Osteoblast (primary cell): ENCODE measurements around the gene ANKRD33. TPM values are rescaled to one million over a fixed set of nuclear protein-coding genes. Genes with fewer than 3 reads are reported as not detected.
A peak's percentile ranks its signal among the peaks of the same experiment; 100 is the strongest.

Experiments
- DNase-seq: peaks from one replicate; pipeline ENCODE4 v3.0.0; 2011; ENCODE audit warnings: low spot score, mixed read lengths; ENCODE audit not compliant: insufficient read length; ENCODE audit errors: missing footprints
- H2AFZ ChIP-seq: 2 replicates; pipeline ENCODE4 v1.6.0; 2011; ENCODE audit warnings: mild to moderate bottlenecking, low read length
- H3K27ac ChIP-seq: 2 replicates; pipeline ENCODE4 v1.5.1; 2011; ENCODE audit warnings: mild to moderate bottlenecking, low read depth, low read length, moderate library complexity
- H3K27me3 ChIP-seq: 2 replicates; pipeline ENCODE4 v1.6.0; 2012; ENCODE audit warnings: mild to moderate bottlenecking, control low read depth, inconsistent platforms, low read length, moderate library complexity; ENCODE audit not compliant: insufficient read depth
- H3K36me3 ChIP-seq: 2 replicates; pipeline ENCODE4 v1.5.1; 2011; ENCODE audit warnings: mild to moderate bottlenecking, low read length, control low read depth, moderate library complexity; ENCODE audit not compliant: insufficient read depth
- H3K4me1 ChIP-seq: 2 replicates; pipeline ENCODE4 v1.5.1; 2011; ENCODE audit warnings: mild to moderate bottlenecking, low read length, control low read depth, moderate library complexity; ENCODE audit not compliant: insufficient read depth
- H3K4me2 ChIP-seq: 2 replicates; pipeline ENCODE4 v1.6.0; 2011; ENCODE audit warnings: mild to moderate bottlenecking, low read length; ENCODE audit not compliant: insufficient read depth
- H3K4me3 ChIP-seq: fragments of 200-600 bp; sonication (generic); 3 replicates; pipeline ENCODE4 v1.5.1; 2012; ENCODE audit warnings: mild to moderate bottlenecking, low read length, inconsistent platforms; ENCODE audit not compliant: insufficient read depth
- H3K79me2 ChIP-seq: 2 replicates; pipeline ENCODE4 v1.6.0; 2012; ENCODE audit warnings: mild to moderate bottlenecking, low read length, control low read depth, inconsistent platforms; ENCODE audit not compliant: insufficient read depth
- H3K9me3 ChIP-seq: 2 replicates; pipeline ENCODE4 v1.5.1; 2011; ENCODE audit warnings: low read depth, low read length, control low read depth
- H4K20me1 ChIP-seq: 2 replicates; pipeline ENCODE4 v1.6.0; 2012; ENCODE audit warnings: mild to moderate bottlenecking, low read length, control low read depth; ENCODE audit not compliant: insufficient read depth
- total RNA-seq: library from RNA; depleted of rRNA; stranded (reverse); fragments of >200 nt; gene quantifications from 2 replicates; pipeline ENCODE4 v1.2.3, GENCODE V29; 2012
- TF ChIP-seq, protein P1 (sequence below): IDR thresholded peaks from 2 replicates; pipeline ENCODE4 v1.5.1; 2011; ENCODE audit warnings: mild to moderate bottlenecking, low read depth, low read length, moderate library complexity; ENCODE audit errors: extremely low read depth

The ANKRD33 gene
- total RNA-seq, 1 donor = not detected

DNA sequence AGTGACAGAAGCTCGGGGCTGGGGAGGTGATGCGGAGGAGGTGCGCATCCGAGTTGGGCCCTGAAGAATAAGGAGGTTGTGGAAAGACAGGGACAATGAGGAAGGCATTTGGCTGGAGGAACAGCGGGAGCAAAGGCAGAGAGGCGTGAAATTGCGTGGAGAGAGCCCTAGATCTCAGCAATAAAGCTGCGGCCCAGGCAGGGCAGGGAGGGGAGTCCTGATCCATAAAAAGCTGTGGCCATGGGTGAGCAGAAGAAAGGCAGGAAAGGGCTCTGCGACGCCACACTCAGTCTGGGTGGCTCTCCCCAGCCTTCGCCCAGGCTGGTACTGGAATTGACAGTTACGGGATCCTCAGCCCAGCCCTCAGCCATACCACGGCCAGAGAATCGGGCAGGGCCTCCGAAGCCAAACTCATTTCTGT is 41.6 kb upstream of the ANKRD33 start:
- peak overlapping the region; percentile 81 for H3K4me2 ChIP-seq
- TF ChIP-seq, protein P1, sequence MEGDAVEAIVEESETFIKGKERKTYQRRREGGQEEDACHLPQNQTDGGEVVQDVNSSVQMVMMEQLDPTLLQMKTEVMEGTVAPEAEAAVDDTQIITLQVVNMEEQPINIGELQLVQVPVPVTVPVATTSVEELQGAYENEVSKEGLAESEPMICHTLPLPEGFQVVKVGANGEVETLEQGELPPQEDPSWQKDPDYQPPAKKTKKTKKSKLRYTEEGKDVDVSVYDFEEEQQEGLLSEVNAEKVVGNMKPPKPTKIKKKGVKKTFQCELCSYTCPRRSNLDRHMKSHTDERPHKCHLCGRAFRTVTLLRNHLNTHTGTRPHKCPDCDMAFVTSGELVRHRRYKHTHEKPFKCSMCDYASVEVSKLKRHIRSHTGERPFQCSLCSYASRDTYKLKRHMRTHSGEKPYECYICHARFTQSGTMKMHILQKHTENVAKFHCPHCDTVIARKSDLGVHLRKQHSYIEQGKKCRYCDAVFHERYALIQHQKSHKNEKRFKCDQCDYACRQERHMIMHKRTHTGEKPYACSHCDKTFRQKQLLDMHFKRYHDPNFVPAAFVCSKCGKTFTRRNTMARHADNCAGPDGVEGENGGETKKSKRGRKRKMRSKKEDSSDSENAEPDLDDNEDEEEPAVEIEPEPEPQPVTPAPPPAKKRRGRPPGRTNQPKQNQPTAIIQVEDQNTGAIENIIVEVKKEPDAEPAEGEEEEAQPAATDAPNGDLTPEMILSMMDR = no peak
- peaks cover 74% of the 10 kb centered on the region for H3K27me3 ChIP-seq

GRCh38 chr12:51846911-51847642 is 40.8 kb upstream of the ANKRD33 start:
- H4K20me1 ChIP-seq = no peaks in the 10 kb centered on the region
- no peak overlapping the region for H3K27ac ChIP-seq
- H3K36me3 ChIP-seq = no peaks in the 10 kb centered on the region
- TF ChIP-seq, protein P1 = no peak
- peaks cover 66% of the 10 kb centered on the region for H3K27me3 ChIP-seq
- H3K4me3 ChIP-seq = peak overlapping the region; percentile 71
- H3K9me3 ChIP-seq = no peaks in the 10 kb centered on the region
- peaks cover 3% of the 10 kb centered on the region for H3K4me1 ChIP-seq
- DNase-seq = peak; percentile 96
- H3K4me2 ChIP-seq = peak overlapping the region; percentile 81
- H3K79me2 ChIP-seq = no peaks in the 10 kb centered on the region
- H2AFZ ChIP-seq = peak overlapping the region; percentile 66

More for the DNA sequence above, 41.6 kb upstream of the ANKRD33 start:
- peak; percentile 80 for DNase-seq
- Histone ChIP-seq H3K4me3 (no peak overlapping the region), H2AFZ (no peak overlapping the region), H3K9me3 (no peaks in the 10 kb centered on the region), H3K36me3 (no peaks in the 10 kb centered on the region), H3K27ac (no peak overlapping the region), H3K4me1 (peaks cover 3% of the 10 kb centered on the region), H3K79me2 (no peaks in the 10 kb centered on the region), H4K20me1 (no peaks in the 10 kb centered on the region)

DNA sequence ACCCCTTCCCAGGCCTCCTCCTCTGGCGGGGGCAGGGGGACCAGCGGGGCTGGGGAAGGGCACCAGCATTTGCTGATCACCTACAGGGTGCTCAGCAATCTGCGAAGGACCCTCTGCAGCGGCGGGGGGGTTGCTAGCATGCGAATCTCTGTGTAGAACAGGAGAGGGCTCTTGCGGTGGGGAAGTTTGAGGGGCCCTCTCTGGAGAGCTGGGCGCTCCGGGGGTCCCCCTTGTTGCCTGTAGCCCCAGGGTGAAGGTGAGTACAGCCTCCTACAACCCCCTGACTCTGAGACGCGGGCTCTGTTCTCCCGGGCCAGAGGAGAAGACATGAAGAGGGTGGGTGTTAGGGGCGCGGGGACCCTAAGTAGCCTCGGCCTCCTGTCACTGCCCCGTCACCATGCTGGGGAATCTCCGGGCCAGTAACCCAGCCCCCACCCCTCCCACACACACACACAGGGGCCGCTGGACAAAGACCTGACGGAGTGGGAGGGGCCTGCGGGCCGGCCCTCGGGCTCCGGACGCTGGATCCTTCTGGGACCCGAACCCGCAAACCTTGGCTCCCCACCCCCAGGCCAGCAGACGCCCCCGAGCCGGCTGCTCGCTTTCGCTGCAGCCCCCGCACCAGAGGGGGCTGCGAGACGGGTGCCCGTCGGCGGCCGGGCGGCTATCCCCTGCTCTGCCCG is 40.1 kb upstream of the ANKRD33 start:
- Histone ChIP-seq H3K79me2 (no peaks in the 10 kb centered on the region), H2AFZ (no peak overlapping the region), H4K20me1 (no peaks in the 10 kb centered on the region), H3K9me3 (no peaks in the 10 kb centered on the region), H3K36me3 (no peaks in the 10 kb centered on the region), H3K4me2 (peak overlapping the region; percentile 74), H3K4me3 (peak overlapping the region; percentile 71), H3K27me3 (peaks cover 59% of the 10 kb centered on the region), H3K4me1 (peaks cover 3% of the 10 kb centered on the region), H3K27ac (no peak overlapping the region)
- TF ChIP-seq, protein P1 = no peak
- DNase-seq = peak; percentile 91

DNA sequence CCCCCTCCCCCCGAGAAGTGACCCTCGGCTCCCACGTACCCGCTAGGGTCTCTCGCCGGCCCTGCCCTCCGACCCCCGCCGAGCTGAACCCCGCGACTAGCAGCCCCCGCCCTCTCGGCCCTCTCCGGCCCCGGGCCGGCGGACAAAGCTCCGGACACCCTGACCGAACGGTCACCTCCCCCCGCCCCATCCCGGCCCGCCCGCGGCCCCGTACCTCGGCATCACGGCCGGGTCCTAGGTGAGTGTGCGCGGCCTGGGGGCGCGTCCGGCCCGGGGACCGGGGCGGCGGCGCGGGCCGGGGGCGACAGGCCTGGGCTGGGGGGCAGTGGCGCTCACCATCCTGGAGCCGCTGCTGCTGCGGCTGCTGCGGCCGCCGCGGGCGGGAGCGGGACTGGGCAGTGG is 39.6 kb upstream of the ANKRD33 start, which contains the start of gene FIGNL2:
TSS of gene FIGNL2 (minus strand) at position 393 of the 402 bp plus-strand sequence. CDS start 26,305 bp downstream, outside the sequence.
- Histone ChIP-seq H3K4me3 (peak within 1 kb of the TSS; percentile 71), H2AFZ (no peak within 1 kb of the TSS), H3K79me2 (no peaks in the 10 kb centered on the region), H3K36me3 (no peaks in the 10 kb centered on the region), H3K4me2 (peak within 1 kb of the TSS; percentile 74), H3K27ac (no peak within 1 kb of the TSS), H3K9me3 (no peaks in the 10 kb centered on the region), H3K4me1 (peaks cover 3% of the 10 kb centered on the region), H3K27me3 (peaks cover 56% of the 10 kb centered on the region), H4K20me1 (no peaks in the 10 kb centered on the region)
- TF ChIP-seq, protein P1 = no peak
- peak; percentile 80 for DNase-seq
